ENCODE results near the gene PCED1A.
"Not testable (repeated sequence)": the region's sequence is repeated elsewhere in the genome, so short reads cannot be mapped to it uniquely, and the experiment has no call there.

Gene PCED1A

GRCh38 chr20:2837221-2837960 lies 3.1 kb downstream of the PCED1A start:
- H3K9me3 ChIP-seq (ENCODE audit: low read length), result no peaks in the 10 kb centered on the region
- H3K4me1 ChIP-seq (ENCODE audit: insufficient read depth, low read length), result peaks cover 20% of the 10 kb centered on the region
- H3K36me3 ChIP-seq (ENCODE audit: insufficient read depth, low read length), result peaks cover 11% of the 10 kb centered on the region

GRCh38 chr20:2836035-2836434 lies 4.4 kb downstream of the PCED1A start:
- no peaks in the 10 kb centered on the region for H3K9me3 ChIP-seq (ENCODE audit: low read length)
- no peak overlapping the region for H3K9ac ChIP-seq (ENCODE audit: low read length)
- no peak overlapping the region for H3K27ac ChIP-seq (ENCODE audit: low read depth, low read length)
- H3K27me3 ChIP-seq (ENCODE audit: control insufficient read depth in 1 of 2, insufficient read depth in 2 of 2, low read length in 2 of 2), result no peaks in the 10 kb centered on the region
- H3K4me3 ChIP-seq (ENCODE audit: low read depth in 1 of 2, low read length in 2 of 2), result no peak overlapping the region
- H3K36me3 ChIP-seq (ENCODE audit: insufficient read depth, low read length), result peaks cover 11% of the 10 kb centered on the region
- H3K4me1 ChIP-seq (ENCODE audit: insufficient read depth, low read length), result peaks cover 10% of the 10 kb centered on the region

More at GRCh38 chr20:2837221-2837960, 3.1 kb downstream of the PCED1A start:
- Histone ChIP-seq H3K9ac (ENCODE audit: low read length) (no peak overlapping the region), H3K27ac (ENCODE audit: low read depth, low read length) (no peak overlapping the region), H3K27me3 (ENCODE audit: control insufficient read depth in 1 of 2, insufficient read depth in 2 of 2, low read length in 2 of 2) (no peaks in the 10 kb centered on the region), H3K4me3 (ENCODE audit: low read depth in 1 of 2, low read length in 2 of 2) (no peak overlapping the region)

GRCh38 chr20:2835331-2835796 lies 5.1 kb downstream of the PCED1A start:
- H3K4me3 ChIP-seq (ENCODE audit: low read depth in 1 of 2, low read length in 2 of 2), result no peak overlapping the region
- peaks cover 10% of the 10 kb centered on the region for H3K4me1 ChIP-seq (ENCODE audit: insufficient read depth, low read length)
- H3K9ac ChIP-seq (ENCODE audit: low read length), result no peak overlapping the region
- no peaks in the 10 kb centered on the region for H3K27me3 ChIP-seq (ENCODE audit: control insufficient read depth in 1 of 2, insufficient read depth in 2 of 2, low read length in 2 of 2)
- H3K9me3 ChIP-seq (ENCODE audit: low read length), result no peaks in the 10 kb centered on the region
- H3K36me3 ChIP-seq (ENCODE audit: insufficient read depth, low read length), result peaks cover 11% of the 10 kb centered on the region
- H3K27ac ChIP-seq (ENCODE audit: low read depth, low read length), result no peak overlapping the region

- peaks cover 6% of the 10 kb centered on the region for H3K4me1 ChIP-seq (ENCODE audit: insufficient read depth, low read length)
- no peaks in the 10 kb centered on the region for H3K27me3 ChIP-seq (ENCODE audit: control insufficient read depth in 1 of 2, insufficient read depth in 2 of 2, low read length in 2 of 2)
- H3K27ac ChIP-seq (ENCODE audit: low read depth, low read length), result no peak overlapping the region
- H3K9me3 ChIP-seq (ENCODE audit: low read length), result no peaks in the 10 kb centered on the region
- H3K4me3 ChIP-seq (ENCODE audit: low read depth in 1 of 2, low read length in 2 of 2), result no peak overlapping the region
- H3K36me3 ChIP-seq (ENCODE audit: insufficient read depth, low read length), result peaks cover 11% of the 10 kb centered on the region
- H3K9ac ChIP-seq (ENCODE audit: low read length), result no peak overlapping the region
Observed at GRCh38 chr20:2834401-2835110, 5.9 kb downstream of the PCED1A start.

- no peak overlapping the region for H3K9ac ChIP-seq (ENCODE audit: low read length)
- H3K4me3 ChIP-seq (ENCODE audit: low read depth in 1 of 2, low read length in 2 of 2), result no peak overlapping the region
- H3K27ac ChIP-seq (ENCODE audit: low read depth, low read length), result no peak overlapping the region
- H3K27me3 ChIP-seq (ENCODE audit: control insufficient read depth in 1 of 2, insufficient read depth in 2 of 2, low read length in 2 of 2), result no peaks in the 10 kb centered on the region
- no peaks in the 10 kb centered on the region for H3K4me1 ChIP-seq (ENCODE audit: insufficient read depth, low read length)
- H3K36me3 ChIP-seq (ENCODE audit: insufficient read depth, low read length), result peaks cover 11% of the 10 kb centered on the region
- no peaks in the 10 kb centered on the region for H3K9me3 ChIP-seq (ENCODE audit: low read length)
Observed at GRCh38 chr20:2833761-2834160, 6.7 kb downstream of the PCED1A start.

GRCh38 chr20:2831206-2831605 lies 9.2 kb downstream of the PCED1A start:
- H3K4me3 ChIP-seq (ENCODE audit: low read depth in 1 of 2, low read length in 2 of 2); H3K9me3 ChIP-seq (ENCODE audit: low read length); H3K27ac ChIP-seq (ENCODE audit: low read depth, low read length); H3K27me3 ChIP-seq (ENCODE audit: control insufficient read depth in 1 of 2, insufficient read depth in 2 of 2, low read length in 2 of 2); H3K9ac ChIP-seq (ENCODE audit: low read length); H3K4me1 ChIP-seq (ENCODE audit: insufficient read depth, low read length); H3K36me3 ChIP-seq (ENCODE audit: insufficient read depth, low read length): not testable (repeated sequence)

GRCh38 chr20:2829376-2829775 lies 11.1 kb downstream of the PCED1A start:
- Histone ChIP-seq H3K27me3 (ENCODE audit: control insufficient read depth in 1 of 2, insufficient read depth in 2 of 2, low read length in 2 of 2) (no peaks in the 10 kb centered on the region), H3K27ac (ENCODE audit: low read depth, low read length) (no peak overlapping the region), H3K36me3 (ENCODE audit: insufficient read depth, low read length) (no peaks in the 10 kb centered on the region), H3K4me1 (ENCODE audit: insufficient read depth, low read length) (no peaks in the 10 kb centered on the region), H3K9ac (ENCODE audit: low read length) (no peak overlapping the region), H3K9me3 (ENCODE audit: low read length) (no peaks in the 10 kb centered on the region), H3K4me3 (ENCODE audit: low read depth in 1 of 2, low read length in 2 of 2) (no peak overlapping the region)

GRCh38 chr20:2826655-2827054 lies 13.8 kb downstream of the PCED1A start:
- H3K9me3 ChIP-seq (ENCODE audit: low read length), result no peaks in the 10 kb centered on the region
- H3K9ac ChIP-seq (ENCODE audit: low read length), result no peak overlapping the region
- no peak overlapping the region for H3K4me3 ChIP-seq (ENCODE audit: low read depth in 1 of 2, low read length in 2 of 2)
- H3K4me1 ChIP-seq (ENCODE audit: insufficient read depth, low read length), result no peaks in the 10 kb centered on the region
- peaks cover 0 to under 1% of the 10 kb centered on the region in 2 donors for H3K27me3 ChIP-seq (ENCODE audit: control insufficient read depth in 1 of 2, insufficient read depth in 2 of 2, low read length in 2 of 2)
- no peaks in the 10 kb centered on the region for H3K36me3 ChIP-seq (ENCODE audit: insufficient read depth, low read length)
- no peak overlapping the region for H3K27ac ChIP-seq (ENCODE audit: low read depth, low read length)

GRCh38 chr20:2825761-2826160 lies 14.7 kb downstream of the PCED1A start:
- H3K36me3 ChIP-seq (ENCODE audit: insufficient read depth, low read length), result no peaks in the 10 kb centered on the region
- no peak overlapping the region for H3K9ac ChIP-seq (ENCODE audit: low read length)
- H3K9me3 ChIP-seq (ENCODE audit: low read length), result no peaks in the 10 kb centered on the region
- no peak overlapping the region for H3K4me3 ChIP-seq (ENCODE audit: low read depth in 1 of 2, low read length in 2 of 2)
- peaks cover 0 to 8% of the 10 kb centered on the region in 2 donors for H3K27me3 ChIP-seq (ENCODE audit: control insufficient read depth in 1 of 2, insufficient read depth in 2 of 2, low read length in 2 of 2)
- H3K4me1 ChIP-seq (ENCODE audit: insufficient read depth, low read length), result no peaks in the 10 kb centered on the region
- no peak overlapping the region for H3K27ac ChIP-seq (ENCODE audit: low read depth, low read length)

- Histone ChIP-seq H3K27me3 (ENCODE audit: control insufficient read depth in 1 of 2, insufficient read depth in 2 of 2, low read length in 2 of 2) (peaks cover 0 to 21% of the 10 kb centered on the region in 2 donors), H3K9me3 (ENCODE audit: low read length) (no peaks in the 10 kb centered on the region), H3K9ac (ENCODE audit: low read length) (no peak overlapping the region), H3K36me3 (ENCODE audit: insufficient read depth, low read length) (no peaks in the 10 kb centered on the region), H3K4me3 (ENCODE audit: low read depth in 1 of 2, low read length in 2 of 2) (no peak overlapping the region), H3K4me1 (ENCODE audit: insufficient read depth, low read length) (no peaks in the 10 kb centered on the region), H3K27ac (ENCODE audit: low read depth, low read length) (no peak overlapping the region)
Observed at GRCh38 chr20:2822073-2822472, 18.4 kb downstream of the PCED1A start.

- Histone ChIP-seq H3K4me1 (ENCODE audit: insufficient read depth, low read length) (no peaks in the 10 kb centered on the region), H3K27ac (ENCODE audit: low read depth, low read length) (no peak overlapping the region), H3K9ac (ENCODE audit: low read length) (no peak overlapping the region), H3K9me3 (ENCODE audit: low read length) (no peaks in the 10 kb centered on the region), H3K4me3 (ENCODE audit: low read depth in 1 of 2, low read length in 2 of 2) (no peak overlapping the region), H3K27me3 (ENCODE audit: control insufficient read depth in 1 of 2, insufficient read depth in 2 of 2, low read length in 2 of 2) (peaks cover 0 to 21% of the 10 kb centered on the region in 2 donors), H3K36me3 (ENCODE audit: insufficient read depth, low read length) (no peaks in the 10 kb centered on the region)
Observed at GRCh38 chr20:2820896-2821869, 19.3 kb downstream of the PCED1A start.

Measured in muscle layer of colon (tissue), 2 donors.